Trophoblast cell (in vitro differentiated cells and primary cell): ENCODE results near the gene ZNF846.
"Not testable (repeated sequence)": the region's sequence is repeated elsewhere in the genome, so short reads cannot be mapped to it uniquely, and the experiment has no call there.

Experiments
- DNase-seq, 2 donors: peaks; one replicate each; pipeline ENCODE4 v3.0.0-alpha.2; 2016
- H2AFZ ChIP-seq: 2 replicates; pipeline ENCODE4 v1.6.1; 2013; ENCODE audit warnings: low read length, moderate library complexity, mild to moderate bottlenecking; ENCODE audit not compliant: insufficient read depth, poor library complexity
- H2AK5ac ChIP-seq: 2 replicates; pipeline ENCODE4 v1.6.1; 2013; ENCODE audit warnings: mild to moderate bottlenecking, low read length
- H2BK120ac ChIP-seq: 2 replicates; pipeline ENCODE4 v1.6.1; 2013; ENCODE audit warnings: low read length, mild to moderate bottlenecking, moderate library complexity; ENCODE audit not compliant: insufficient read depth, poor library complexity
- H2BK12ac ChIP-seq: 2 replicates; pipeline ENCODE4 v1.6.1; 2013; ENCODE audit warnings: mild to moderate bottlenecking, low read length, moderate library complexity
- H2BK5ac ChIP-seq: 2 replicates; pipeline ENCODE4 v1.6.1; 2013; ENCODE audit warnings: low read length, low read depth, moderate library complexity, mild to moderate bottlenecking; ENCODE audit not compliant: poor library complexity
- H3K14ac ChIP-seq: 2 replicates; pipeline ENCODE4 v1.6.1; 2013; ENCODE audit warnings: mild to moderate bottlenecking, low read length
- H3K18ac ChIP-seq: 2 replicates; pipeline ENCODE4 v1.6.1; 2013; ENCODE audit warnings: mild to moderate bottlenecking, low read length
- H3K23ac ChIP-seq: 2 replicates; pipeline ENCODE4 v1.6.1; 2013; ENCODE audit warnings: low read length
- H3K27ac ChIP-seq: 2 replicates; pipeline ENCODE4 v1.5.1; 2013; ENCODE audit warnings: low read depth, mild to moderate bottlenecking, inconsistent platforms, low read length, moderate library complexity
- H3K27me3 ChIP-seq: 2 replicates; pipeline ENCODE4 v1.6.1; 2013; ENCODE audit warnings: inconsistent platforms, mild to moderate bottlenecking, low read length, moderate library complexity; ENCODE audit not compliant: insufficient read depth
- H3K36me3 ChIP-seq, 2 experiments: 1 replicate in 1 of 2; 2 replicates in 1 of 2; pipeline ENCODE4 v1.6.1; 2013; ENCODE audit warnings: low read length in 2 of 2, mild to moderate bottlenecking in 2 of 2, moderate library complexity in 1 of 2; ENCODE audit not compliant: insufficient read depth in 2 of 2, control insufficient read depth in 1 of 2
- H3K4ac ChIP-seq: 2 replicates; pipeline ENCODE4 v1.6.1; 2013; ENCODE audit warnings: low read depth, mild to moderate bottlenecking, low read length, moderate library complexity
- H3K4me1 ChIP-seq, 2 experiments: 1 replicate in 1 of 2; 2 replicates in 1 of 2; pipeline ENCODE4 v1.6.1; 2013; ENCODE audit warnings: low read length in 2 of 2, mild to moderate bottlenecking in 2 of 2, moderate library complexity in 1 of 2; ENCODE audit not compliant: insufficient read depth in 2 of 2, control insufficient read depth in 1 of 2
- H3K4me2 ChIP-seq: 2 replicates; pipeline ENCODE4 v1.6.1; 2013; ENCODE audit warnings: inconsistent platforms, mild to moderate bottlenecking, low read length, moderate library complexity
- H3K4me3 ChIP-seq: 2 replicates; pipeline ENCODE4 v1.5.1; 2013; ENCODE audit warnings: mild to moderate bottlenecking, low read depth, low read length, inconsistent platforms
- H3K79me1 ChIP-seq: one replicate; pipeline ENCODE4 v1.6.1; 2013; ENCODE audit warnings: low read length
- H3K79me2 ChIP-seq: 2 replicates; pipeline ENCODE4 v1.6.1; 2013; ENCODE audit warnings: low read length, mild to moderate bottlenecking; ENCODE audit not compliant: control insufficient read depth, insufficient read depth, poor library complexity
- H3K9ac ChIP-seq: 2 replicates; pipeline ENCODE4 v1.6.1; 2013; ENCODE audit warnings: mild to moderate bottlenecking, low read length
- H3K9me3 ChIP-seq: 2 replicates; pipeline ENCODE4 v1.6.1; 2013; ENCODE audit warnings: low read depth, mild to moderate bottlenecking, control low read depth, inconsistent platforms, low read length; ENCODE audit not compliant: insufficient read depth
- H4K12ac ChIP-seq: 2 replicates; pipeline ENCODE4 v1.6.1; 2013; ENCODE audit warnings: low read depth, mild to moderate bottlenecking, low read length, moderate library complexity
- H4K8ac ChIP-seq: 2 replicates; pipeline ENCODE4 v1.6.1; 2013; ENCODE audit warnings: low read depth, mild to moderate bottlenecking, low read length, moderate library complexity
- H4K91ac ChIP-seq: one replicate; pipeline ENCODE4 v1.6.1; 2013; ENCODE audit warnings: low read depth, mild to moderate bottlenecking, low read length, moderate library complexity
- WGBS: extraction: QIAGEN DNeasy Blood & Tissue Kit; methylation state at CpG from one replicate; pipeline ENCODE4 v1.1.7; 2013; ENCODE audit warnings: missing lambda C conversion rate; ENCODE audit not compliant: insufficient read length, insufficient coverage; ENCODE audit errors: extremely low coverage; 5-methylcytosine and 5-hydroxymethylcytosine counted together

The ZNF846 gene

GRCh38 chr19:9727644-9728043 lies 40.9 kb downstream of the ZNF846 start:
- Histone ChIP-seq H3K14ac (no peak overlapping the region), H3K4ac (no peak overlapping the region), H3K23ac (no peak overlapping the region), H3K79me1 (no peaks in the 10 kb centered on the region), H2BK12ac (no peak overlapping the region), H3K79me2 (no peaks in the 10 kb centered on the region), H4K91ac (no peak overlapping the region), H3K4me3 (no peak overlapping the region), H3K27me3 (no peaks in the 10 kb centered on the region), H3K4me1 (no peaks in the 10 kb centered on the region), H3K18ac (no peak overlapping the region), H2BK120ac (no peak overlapping the region), H4K12ac (no peak overlapping the region), H4K8ac (no peak overlapping the region), H3K36me3 (no peaks in the 10 kb centered on the region), H3K9ac (no peak overlapping the region), H2AK5ac (no peak overlapping the region), H3K27ac (no peak overlapping the region), H2AFZ (no peak overlapping the region), H2BK5ac (no peak overlapping the region), H3K9me3 (peaks cover 8% of the 10 kb centered on the region), H3K4me2 (no peak overlapping the region)
- no CpG with 5 or more reads among the region's 3 CpGs for WGBS
- DNase-seq = no peak

- not testable (repeated sequence) for H3K23ac ChIP-seq, H3K27me3 ChIP-seq, H3K4me1 ChIP-seq, H2BK5ac ChIP-seq, H3K79me1 ChIP-seq, H3K27ac ChIP-seq, H3K4me3 ChIP-seq, H3K4ac ChIP-seq, H3K18ac ChIP-seq, H3K4me2 ChIP-seq, H3K79me2 ChIP-seq, H2BK120ac ChIP-seq, H3K9me3 ChIP-seq, H2AK5ac ChIP-seq, H3K9ac ChIP-seq, H3K36me3 ChIP-seq, H2AFZ ChIP-seq, H2BK12ac ChIP-seq, H3K14ac ChIP-seq, H4K8ac ChIP-seq, H4K91ac ChIP-seq, H4K12ac ChIP-seq, DNase-seq
- no CpG with 5 or more reads among the region's 13 CpGs for WGBS
These were observed 42.9 kb downstream of the ZNF846 start for GRCh38 chr19:9725508-9726201.

GRCh38 chr19:9724157-9724556 lies 44.4 kb downstream of the ZNF846 start:
- H3K27ac ChIP-seq = no peak overlapping the region
- no peak overlapping the region for H4K8ac ChIP-seq
- DNase-seq = no peak
- H2BK5ac ChIP-seq = no peak overlapping the region
- H3K4me3 ChIP-seq = no peak overlapping the region
- no peak overlapping the region for H3K9ac ChIP-seq
- H3K14ac ChIP-seq = no peak overlapping the region
- no peak overlapping the region for H4K12ac ChIP-seq
- H4K91ac ChIP-seq = no peak overlapping the region
- H3K36me3 ChIP-seq = no peaks in the 10 kb centered on the region
- peaks cover 8% of the 10 kb centered on the region for H3K9me3 ChIP-seq
- H3K27me3 ChIP-seq = no peaks in the 10 kb centered on the region
- H3K4ac ChIP-seq = no peak overlapping the region
- no peak overlapping the region for H2AK5ac ChIP-seq
- no peak overlapping the region for H2AFZ ChIP-seq
- no peaks in the 10 kb centered on the region for H3K79me2 ChIP-seq
- H2BK120ac ChIP-seq = no peak overlapping the region
- no peak overlapping the region for H3K23ac ChIP-seq
- H2BK12ac ChIP-seq = no peak overlapping the region
- H3K18ac ChIP-seq = no peak overlapping the region
- no peak overlapping the region for H3K4me2 ChIP-seq
- no peaks in the 10 kb centered on the region for H3K4me1 ChIP-seq
- H3K79me1 ChIP-seq = no peaks in the 10 kb centered on the region
- WGBS = no CpG with 5 or more reads among the region's 4 CpGs

- Histone ChIP-seq H3K9me3 (peaks cover 4% of the 10 kb centered on the region), H3K4ac (no peak overlapping the region), H3K27me3 (no peaks in the 10 kb centered on the region), H3K4me1 (no peaks in the 10 kb centered on the region), H3K79me2 (no peaks in the 10 kb centered on the region), H3K14ac (no peak overlapping the region), H4K12ac (no peak overlapping the region), H2BK5ac (no peak overlapping the region), H4K91ac (no peak overlapping the region), H3K4me3 (no peak overlapping the region), H2BK12ac (no peak overlapping the region), H4K8ac (no peak overlapping the region), H3K27ac (no peak overlapping the region), H2AFZ (no peak overlapping the region), H3K9ac (no peak overlapping the region), H3K79me1 (no peaks in the 10 kb centered on the region), H3K18ac (no peak overlapping the region), H3K36me3 (no peaks in the 10 kb centered on the region), H2AK5ac (no peak overlapping the region), H2BK120ac (no peak overlapping the region), H3K23ac (no peak overlapping the region), H3K4me2 (no peak overlapping the region)
- DNase-seq = no peak
- no CpG with 5 or more reads among the region's 6 CpGs for WGBS
These were observed 46.7 kb downstream of the ZNF846 start for GRCh38 chr19:9721861-9722260.
